ENCODE results near the gene TAB3.

DNA sequence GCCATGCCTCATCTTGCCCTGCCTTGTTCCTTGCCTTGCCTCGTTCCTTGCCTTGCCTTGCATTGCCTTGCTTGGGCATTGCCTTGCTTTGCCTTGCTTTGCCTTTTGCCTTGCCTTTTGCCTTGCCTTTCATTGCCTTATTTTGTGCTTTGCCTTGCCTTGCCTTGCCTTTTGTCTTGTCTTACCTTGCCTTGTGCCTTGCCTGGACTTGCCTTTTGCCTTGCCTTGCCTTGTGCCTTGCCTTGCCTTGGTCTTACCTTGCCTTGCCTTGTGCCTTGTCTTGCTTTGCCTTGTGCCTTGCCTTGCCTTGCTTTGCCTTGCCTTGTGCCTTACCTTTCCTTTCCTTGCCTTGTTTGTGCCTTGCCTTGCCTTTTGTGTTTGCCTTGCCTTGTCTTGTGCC, 88.2 kb downstream of the TAB3 start:
- TF ChIP-seq CTCF (IDR thresholded peaks at IDR 0.05) (no peak), EZH2 (IDR thresholded peaks at IDR 0.05) (no peak)
